HepG2 (cell line): ENCODE data around the gene GPR176. TPM values are rescaled to one million over a fixed set of nuclear protein-coding genes. Genes with fewer than 3 reads are reported as not detected.

Experiments used
- ATAC-seq: fragments of 200-7000 bp; cut with Tn5 transposase; 3 replicates; pipeline ENCODE4 v1.9.1; 2020; ENCODE audit warnings: mild to moderate bottlenecking, moderate library complexity
- BruUV-seq: library from RNA; stranded (reverse); fragments of 400-500 nt; replicated peaks from 2 replicates; lab custom pipeline; 2021; lab: Mats Ljungman, UMichigan
- CTCF ChIA-PET: fragments of 300-600 bp; formaldehyde crosslinking; extraction: SDS; loops from one replicate; lab custom pipeline; 2021; ENCODE audit warnings: low total read pairs, inconsistent platforms, low intra/inter-chr PET ratio; lab: Yijun Ruan, JAX
- POLR2A ChIA-PET: fragments of 350-600 bp; sonication (Branson Sonifier 250); formaldehyde crosslinking; loops from one replicate; lab custom pipeline; 2020; ENCODE audit warnings: antibody characterized with exemption, inconsistent platforms; lab: Yijun Ruan, JAX
- DNase-seq: peaks from one replicate; pipeline ENCODE4 v3.0.0-alpha.2; 2015; ENCODE audit warnings: low spot score
- FAIRE-seq: peaks from 3 replicates; lab custom pipeline; 2011; peaks lifted over from hg19 to GRCh38; lab: Jason Lieb, UNC
- H2AFZ ChIP-seq: one replicate; pipeline ENCODE4 v1.6.1; 2011; ENCODE audit warnings: low read length, inconsistent platforms
- H3K27ac ChIP-seq: fragments of 300-600 bp; 3 replicates; pipeline ENCODE4 v1.8.0; 2011; ENCODE audit warnings: mixed run types, mild to moderate bottlenecking, mixed read lengths, low read length, inconsistent platforms; ENCODE audit not compliant: insufficient read depth; ENCODE audit errors: extremely low read length
- H3K27me3 ChIP-seq, 2 experiments: fragments of 200-600 bp in 1 of 2; 2 replicates in 1 of 2; 3 replicates in 1 of 2; pipeline versions ENCODE4 v1.6.0 to v1.8.0; 2011; ENCODE audit warnings: low read length in 2 of 2, mild to moderate bottlenecking in 2 of 2, moderate library complexity in 2 of 2, inconsistent platforms in 1 of 2; ENCODE audit not compliant: insufficient read depth in 2 of 2, control insufficient read depth in 1 of 2
- H3K36me3 ChIP-seq, 2 experiments: fragments of 200-600 bp in 1 of 2; replicated peaks in 1 of 2; 2 replicates in 1 of 2; 3 replicates in 1 of 2; pipeline versions ENCODE4 v1.5.1 to v1.8.0; 2011; ENCODE audit warnings: low read length in 2 of 2, inconsistent platforms in 1 of 2; ENCODE audit not compliant: insufficient read depth in 2 of 2, control insufficient read depth in 1 of 2
- H3K4me1 ChIP-seq: 2 replicates; pipeline ENCODE4 v1.5.1; 2012; ENCODE audit warnings: low read length, inconsistent platforms; ENCODE audit not compliant: insufficient read depth
- H3K4me2 ChIP-seq: 2 replicates; pipeline ENCODE4 v1.6.0; 2011; ENCODE audit warnings: low read depth, low read length, inconsistent platforms
- H3K4me3 ChIP-seq, 3 experiments: fragments of 200-600 bp in 1 of 3; sonication (generic), shearing (Covaris generic) in 1 of 3; replicated peaks in 1 of 3; 2 replicates each; pipeline ENCODE4 v1.5.1; 2011 to 2016; ENCODE audit warnings: low read length in 3 of 3, inconsistent platforms in 2 of 3, low read depth in 2 of 3, mild to moderate bottlenecking in 2 of 3, control low read depth in 1 of 3, mixed read lengths in 1 of 3; ENCODE audit not compliant: insufficient read depth in 1 of 3
- H3K79me2 ChIP-seq: one replicate; pipeline ENCODE4 v1.6.1; 2011; ENCODE audit warnings: low read length, inconsistent platforms; ENCODE audit not compliant: insufficient read depth
- H3K9ac ChIP-seq: 2 replicates; pipeline ENCODE4 v1.6.0; 2011; ENCODE audit warnings: mild to moderate bottlenecking, low read depth, low read length, inconsistent platforms; ENCODE audit not compliant: insufficient read depth
- H3K9me3 ChIP-seq: 2 replicates; pipeline ENCODE4 v1.5.1; 2012; ENCODE audit warnings: mild to moderate bottlenecking, low read length
- H4K20me1 ChIP-seq: 2 replicates; pipeline ENCODE4 v1.6.0; 2011; ENCODE audit warnings: inconsistent platforms, mild to moderate bottlenecking, low read length, moderate library complexity; ENCODE audit not compliant: insufficient read depth
- CHD2 ChIP-seq: IDR thresholded peaks from 2 replicates; pipeline ENCODE4 v1.6.1; 2011; ENCODE audit warnings: low read depth, low read length, improper control_type of control experiment
- EP300 ChIP-seq, 3 experiments: sonication (generic) in 1 of 3; formaldehyde crosslinking in 1 of 3; IDR thresholded peaks; 2 replicates each; pipeline versions ENCODE4 v1.5.1 to v1.6.1; 2011 to 2020; ENCODE audit warnings: low read depth in 2 of 3, low read length in 2 of 3, borderline replicate concordance in 1 of 3, improper control_type of control experiment in 1 of 3, mild to moderate bottlenecking in 1 of 3, missing genetic modification reagents in 1 of 3, moderate library complexity in 1 of 3
- FOXK2 ChIP-seq: fragments of 450-650 bp; IDR thresholded peaks from 2 replicates; pipeline ENCODE4 v1.6.1; 2016
- KAT8 ChIP-seq: IDR thresholded peaks from 2 replicates; pipeline ENCODE4 v1.6.1; 2016; ENCODE audit warnings: missing genetic modification reagents, missing compliant biosample characterization
- KLF13 ChIP-seq: sonication (generic); formaldehyde crosslinking; IDR thresholded peaks from 2 replicates; pipeline ENCODE4 v1.4.0; 2020; ENCODE audit warnings: mild to moderate bottlenecking, missing genetic modification reagents
- PHF8 ChIP-seq: sonication (generic); formaldehyde crosslinking; IDR thresholded peaks from 2 replicates; pipeline ENCODE4 v1.5.0; 2020; ENCODE audit warnings: missing genetic modification reagents
- RBFOX2 ChIP-seq: fragments of 200-400 bp; formaldehyde crosslinking; IDR thresholded peaks from 2 replicates; pipeline ENCODE4 v1.6.1; 2017; ENCODE audit warnings: low read depth, mild to moderate bottlenecking, low read length
- TARDBP ChIP-seq: sonication (generic); formaldehyde crosslinking; IDR thresholded peaks from 2 replicates; pipeline ENCODE4 v1.8.0; 2022; ENCODE audit warnings: mild to moderate bottlenecking, missing genetic modification reagents
- TRIM24 ChIP-seq: sonication (generic); formaldehyde crosslinking; IDR thresholded peaks from 2 replicates; pipeline ENCODE4 v1.8.0; 2022; ENCODE audit warnings: mild to moderate bottlenecking, missing genetic modification reagents
- ZBTB21 ChIP-seq: sonication (generic); formaldehyde crosslinking; IDR thresholded peaks from 2 replicates; pipeline ENCODE4 v1.4.0; 2020; ENCODE audit warnings: missing genetic modification reagents
- ZNF251 ChIP-seq: sonication (generic); formaldehyde crosslinking; IDR thresholded peaks from 2 replicates; pipeline ENCODE4 v1.9.0; 2021; ENCODE audit warnings: mild to moderate bottlenecking, missing genetic modification reagents
- ZNF749 ChIP-seq: sonication (generic); formaldehyde crosslinking; IDR thresholded peaks from 2 replicates; pipeline ENCODE4 v1.8.0; 2022; ENCODE audit warnings: mild to moderate bottlenecking, missing genetic modification reagents, moderate library complexity, borderline replicate concordance
- ZNF879 ChIP-seq: sonication (generic); formaldehyde crosslinking; IDR thresholded peaks from 2 replicates; pipeline ENCODE4 v1.8.1; 2023; ENCODE audit warnings: missing genetic modification reagents
- WGBS: methylation state at CpG from one replicate; pipeline ENCODE4 v1.1.6; 2017; ENCODE audit warnings: low lambda C conversion rate; 5-methylcytosine and 5-hydroxymethylcytosine counted together
- in situ Hi-C: cut with HindIII; loops from 2 replicates; pipeline ENCODE4 v1.10.0; 2017; ENCODE audit warnings: low pct_unique_long_range_greater_than_20kb; ENCODE audit not compliant: extremely low pct_ligation_motif_present
- intact Hi-C: fragments of 100-400 bp; cut with micrococcal nuclease; formaldehyde crosslinking; loops from one replicate; pipeline ENCODE4 v1.10.0; 2022; ENCODE audit not compliant: unreplicated experiment
- polyA plus RNA-seq, 8 experiments: library from polyadenylated mRNA; depleted of rRNA in 3 of 8; stranded (reverse) in 7 of 8; unstranded in 1 of 8; fragments of >200 nt; fragmentation: Illumina TruSeq in 4 of 8; extraction: Trizol in 4 of 8; gene quantifications; 2 replicates each; pipeline versions ENCODE4 v1.2.1 to v1.2.3, GENCODE V29; 2011 to 2016; ENCODE audit warnings: low read depth in 4 of 8, missing spikeins in 1 of 8, mixed read lengths in 1 of 8; ENCODE audit not compliant: insufficient read depth in 1 of 8
- total RNA-seq, 5 experiments: library from RNA; depleted of rRNA; stranded (reverse); fragments of >200 nt; fragmentation: Illumina TruSeq; extraction: Trizol; gene quantifications; 2 replicates each; pipeline ENCODE4 v1.2.3, GENCODE V29; 2016; ENCODE audit warnings: low read depth in 1 of 5
- TF ChIP-seq, protein P1 (sequence below): sonication (generic); formaldehyde crosslinking; conservative IDR thresholded peaks from 2 replicates; pipeline ENCODE4 v1.8.0; 2022; ENCODE audit warnings: low read depth, missing genetic modification reagents
- TF ChIP-seq, protein P2 (sequence below): sonication (generic); formaldehyde crosslinking; IDR thresholded peaks from 2 replicates; pipeline ENCODE4 v1.4.0; 2020; ENCODE audit warnings: missing genetic modification reagents
- TF ChIP-seq, protein P3 (sequence below), 2 experiments: sonication (generic) in 1 of 2; formaldehyde crosslinking in 1 of 2; IDR thresholded peaks; 2 replicates each; pipeline versions ENCODE4 v1.5.1 to v1.6.1; 2011 to 2020; ENCODE audit warnings: borderline replicate concordance in 1 of 2, low read depth in 1 of 2, low read length in 1 of 2, mild to moderate bottlenecking in 1 of 2, missing genetic modification reagents in 1 of 2, moderate library complexity in 1 of 2

Gene GPR176
- total and polyA plus RNA-seq, 2 of the 13 experiments (the other 11 are each of a cell fraction or from before 2014, with no cell fraction given) = 0.11 to 0.20 TPM

DNA sequence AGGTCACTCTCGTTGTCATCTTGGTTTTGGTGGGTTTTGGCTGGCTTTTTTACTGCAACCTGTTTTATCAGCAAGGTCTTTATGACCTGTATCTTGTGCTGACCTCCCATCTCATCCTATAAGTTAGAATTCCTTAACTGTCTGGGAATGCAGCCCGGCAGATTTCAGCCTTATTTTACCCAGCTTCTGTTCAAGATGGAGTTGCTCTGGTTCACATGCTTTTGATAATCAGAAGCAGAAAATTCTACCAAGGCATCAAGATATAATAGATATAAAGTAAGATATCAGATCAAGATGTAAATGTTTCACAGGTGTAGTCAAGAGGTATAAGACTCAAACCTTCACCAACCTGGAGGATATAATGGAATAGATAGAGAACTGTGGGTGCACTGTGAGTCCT, 16.0 kb downstream of the GPR176 start:
- H3K9me3 ChIP-seq = no peaks in the 10 kb centered on the region
- H3K27me3 ChIP-seq = peaks cover 2 to 3% of the 10 kb centered on the region in 2 experiments; a peak in 3 of 5 replicates
- H2AFZ ChIP-seq = no peak overlapping the region
- no peak overlapping the region for H3K4me3 ChIP-seq
- TF ChIP-seq ZNF251 (CRISPR knock-in tag) = no peak
- no peak for TF ChIP-seq EP300 (IDR thresholded peaks at IDR 0.05; ENCODE audit: low read depth in 2 of 2, low read length in 2 of 2)
- TF ChIP-seq EP300 (CRISPR knock-in tag; IDR thresholded peaks at IDR 0.05; ENCODE audit: borderline replicate concordance) = no peak
- TF ChIP-seq, protein P1, sequence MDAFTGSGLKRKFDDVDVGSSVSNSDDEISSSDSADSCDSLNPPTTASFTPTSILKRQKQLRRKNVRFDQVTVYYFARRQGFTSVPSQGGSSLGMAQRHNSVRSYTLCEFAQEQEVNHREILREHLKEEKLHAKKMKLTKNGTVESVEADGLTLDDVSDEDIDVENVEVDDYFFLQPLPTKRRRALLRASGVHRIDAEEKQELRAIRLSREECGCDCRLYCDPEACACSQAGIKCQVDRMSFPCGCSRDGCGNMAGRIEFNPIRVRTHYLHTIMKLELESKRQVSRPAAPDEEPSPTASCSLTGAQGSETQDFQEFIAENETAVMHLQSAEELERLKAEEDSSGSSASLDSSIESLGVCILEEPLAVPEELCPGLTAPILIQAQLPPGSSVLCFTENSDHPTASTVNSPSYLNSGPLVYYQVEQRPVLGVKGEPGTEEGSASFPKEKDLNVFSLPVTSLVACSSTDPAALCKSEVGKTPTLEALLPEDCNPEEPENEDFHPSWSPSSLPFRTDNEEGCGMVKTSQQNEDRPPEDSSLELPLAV (CRISPR knock-in tag) = no peak
- TF ChIP-seq TARDBP = no peak
- TF ChIP-seq PHF8 (CRISPR knock-in tag) = no peak
- TF ChIP-seq FOXK2 = no peak
- TF ChIP-seq, protein P2, sequence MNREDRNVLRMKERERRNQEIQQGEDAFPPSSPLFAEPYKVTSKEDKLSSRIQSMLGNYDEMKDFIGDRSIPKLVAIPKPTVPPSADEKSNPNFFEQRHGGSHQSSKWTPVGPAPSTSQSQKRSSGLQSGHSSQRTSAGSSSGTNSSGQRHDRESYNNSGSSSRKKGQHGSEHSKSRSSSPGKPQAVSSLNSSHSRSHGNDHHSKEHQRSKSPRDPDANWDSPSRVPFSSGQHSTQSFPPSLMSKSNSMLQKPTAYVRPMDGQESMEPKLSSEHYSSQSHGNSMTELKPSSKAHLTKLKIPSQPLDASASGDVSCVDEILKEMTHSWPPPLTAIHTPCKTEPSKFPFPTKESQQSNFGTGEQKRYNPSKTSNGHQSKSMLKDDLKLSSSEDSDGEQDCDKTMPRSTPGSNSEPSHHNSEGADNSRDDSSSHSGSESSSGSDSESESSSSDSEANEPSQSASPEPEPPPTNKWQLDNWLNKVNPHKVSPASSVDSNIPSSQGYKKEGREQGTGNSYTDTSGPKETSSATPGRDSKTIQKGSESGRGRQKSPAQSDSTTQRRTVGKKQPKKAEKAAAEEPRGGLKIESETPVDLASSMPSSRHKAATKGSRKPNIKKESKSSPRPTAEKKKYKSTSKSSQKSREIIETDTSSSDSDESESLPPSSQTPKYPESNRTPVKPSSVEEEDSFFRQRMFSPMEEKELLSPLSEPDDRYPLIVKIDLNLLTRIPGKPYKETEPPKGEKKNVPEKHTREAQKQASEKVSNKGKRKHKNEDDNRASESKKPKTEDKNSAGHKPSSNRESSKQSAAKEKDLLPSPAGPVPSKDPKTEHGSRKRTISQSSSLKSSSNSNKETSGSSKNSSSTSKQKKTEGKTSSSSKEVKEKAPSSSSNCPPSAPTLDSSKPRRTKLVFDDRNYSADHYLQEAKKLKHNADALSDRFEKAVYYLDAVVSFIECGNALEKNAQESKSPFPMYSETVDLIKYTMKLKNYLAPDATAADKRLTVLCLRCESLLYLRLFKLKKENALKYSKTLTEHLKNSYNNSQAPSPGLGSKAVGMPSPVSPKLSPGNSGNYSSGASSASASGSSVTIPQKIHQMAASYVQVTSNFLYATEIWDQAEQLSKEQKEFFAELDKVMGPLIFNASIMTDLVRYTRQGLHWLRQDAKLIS = no peak
- no peak for TF ChIP-seq TRIM24 (CRISPR knock-in tag)
- no peak for TF ChIP-seq ZNF749
- TF ChIP-seq ZBTB21 (CRISPR knock-in tag) = no peak
- TF ChIP-seq RBFOX2 = no peak
- no peak for TF ChIP-seq ZNF879 (CRISPR knock-in tag)
- no peak for TF ChIP-seq KLF13 (CRISPR knock-in tag)
- TF ChIP-seq CHD2 = no peak
- TF ChIP-seq, protein P3, sequence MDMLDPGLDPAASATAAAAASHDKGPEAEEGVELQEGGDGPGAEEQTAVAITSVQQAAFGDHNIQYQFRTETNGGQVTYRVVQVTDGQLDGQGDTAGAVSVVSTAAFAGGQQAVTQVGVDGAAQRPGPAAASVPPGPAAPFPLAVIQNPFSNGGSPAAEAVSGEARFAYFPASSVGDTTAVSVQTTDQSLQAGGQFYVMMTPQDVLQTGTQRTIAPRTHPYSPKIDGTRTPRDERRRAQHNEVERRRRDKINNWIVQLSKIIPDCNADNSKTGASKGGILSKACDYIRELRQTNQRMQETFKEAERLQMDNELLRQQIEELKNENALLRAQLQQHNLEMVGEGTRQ (IDR thresholded peaks at IDR 0.05; ENCODE audit: low read depth, low read length) = no peak
- TF ChIP-seq, protein P3 (CRISPR knock-in tag; IDR thresholded peaks at IDR 0.05; ENCODE audit: borderline replicate concordance) = no peak
- no peak for TF ChIP-seq KAT8 (CRISPR knock-in tag)
- no peak overlapping the region for H3K27ac ChIP-seq
- no peaks in the 10 kb centered on the region for H3K36me3 ChIP-seq
- H4K20me1 ChIP-seq = no peaks in the 10 kb centered on the region
- WGBS = 57% methylated on average over 2 of the region's 2 CpGs
- H3K79me2 ChIP-seq = no peaks in the 10 kb centered on the region
- H3K4me1 ChIP-seq = peaks cover 5% of the 10 kb centered on the region; the same call in 1 of the 2 replicates
- in situ Hi-C loops = no loop called here
- intact Hi-C loops = no loop called here
- BruUV-seq = no TSS peak
- no peak overlapping the region for H3K4me2 ChIP-seq
- FAIRE-seq = no peak
- CTCF ChIA-PET = no interaction called here
- H3K9ac ChIP-seq = no peak overlapping the region
- no peak for DNase-seq
- ATAC-seq = no peak
- POLR2A ChIA-PET = no interaction called here
